KMS-11 (cell line): ENCODE measurements around the gene ARFGEF3.

Source experiments
- H2AFZ ChIP-seq: fragments of 200-600 bp; sonication (generic); 2 replicates; pipeline ENCODE4 v1.6.1; 2016; ENCODE audit warnings: antibody characterized with exemption, mixed run types, low read depth
- H3K27ac ChIP-seq: fragments of 200-600 bp; sonication (generic); 2 replicates; pipeline ENCODE4 v1.6.1; 2016; ENCODE audit warnings: mild to moderate bottlenecking, mixed run types
- H3K27me3 ChIP-seq: fragments of 200-600 bp; sonication (generic); 2 replicates; pipeline ENCODE4 v1.6.1; 2017; ENCODE audit warnings: mild to moderate bottlenecking, low read depth, mixed run types, moderate library complexity; ENCODE audit not compliant: insufficient read depth
- H3K36me3 ChIP-seq: fragments of 200-600 bp; sonication (generic); 2 replicates; pipeline ENCODE4 v1.6.1; 2017; ENCODE audit warnings: mild to moderate bottlenecking, mixed run types; ENCODE audit not compliant: insufficient read depth
- H3K4me1 ChIP-seq: fragments of 200-600 bp; sonication (generic); 2 replicates; pipeline ENCODE4 v1.6.1; 2016; ENCODE audit warnings: mild to moderate bottlenecking, low read depth, mixed run types; ENCODE audit not compliant: poor library complexity, severe bottlenecking
- H3K4me2 ChIP-seq: fragments of 200-600 bp; sonication (generic); 2 replicates; pipeline ENCODE4 v1.7.0; 2016; ENCODE audit warnings: mild to moderate bottlenecking, mixed run types
- H3K4me3 ChIP-seq: fragments of 200-600 bp; sonication (generic); IDR thresholded peaks from 2 replicates; pipeline ENCODE4 v1.6.1; 2017; ENCODE audit warnings: low read depth, low read length, mixed read lengths; ENCODE audit not compliant: insufficient read depth
- H3K79me2 ChIP-seq: fragments of 200-600 bp; sonication (generic); 2 replicates; pipeline ENCODE4 v1.6.1; 2016; ENCODE audit warnings: low read depth, mixed run types; ENCODE audit not compliant: insufficient read depth
- H3K9ac ChIP-seq: fragments of 200-600 bp; sonication (generic); 2 replicates; pipeline ENCODE4 v1.6.1; 2016; ENCODE audit warnings: mild to moderate bottlenecking, mixed run types
- H4K20me1 ChIP-seq: fragments of 200-600 bp; sonication (generic); 2 replicates; pipeline ENCODE4 v1.6.1; 2016; ENCODE audit warnings: mild to moderate bottlenecking, mixed run types; ENCODE audit not compliant: insufficient read depth
- CTCF ChIP-seq: fragments of 200-600 bp; sonication (generic); conservative IDR thresholded peaks from 2 replicates; pipeline ENCODE4 v1.6.1; 2017; ENCODE audit warnings: low read depth, mild to moderate bottlenecking, antibody characterized with exemption, low read length, moderate library complexity, mixed read lengths

ARFGEF3 gene

DNA sequence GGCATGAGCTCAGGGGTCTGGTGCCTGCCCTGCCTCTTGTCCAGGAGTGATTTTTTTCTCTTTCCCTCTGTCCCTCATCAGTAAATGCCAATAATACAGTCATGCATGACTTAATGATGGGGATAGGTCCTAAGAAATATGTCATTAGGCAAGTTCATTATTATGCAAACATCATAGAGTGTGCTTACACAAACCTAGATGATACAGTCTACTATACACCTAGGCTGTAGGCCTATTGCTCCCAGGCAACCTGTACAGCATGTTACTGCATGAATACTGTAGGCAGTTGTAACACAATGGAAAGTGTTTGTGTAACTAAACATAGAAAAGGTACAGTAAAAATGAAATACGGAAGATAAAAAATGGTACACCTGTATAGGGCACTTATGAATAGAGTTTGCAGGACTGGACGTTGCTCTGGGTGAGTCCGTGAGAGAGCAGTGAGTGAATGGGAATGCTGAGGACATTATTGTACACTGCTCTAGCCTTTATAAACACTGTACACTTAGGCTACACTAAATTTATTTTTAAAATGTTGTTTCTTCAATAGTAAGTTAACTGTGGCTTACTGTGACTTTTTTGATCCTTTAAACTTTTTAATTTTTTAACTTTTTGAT lies 34.5 kb downstream of the ARFGEF3 start:
- Histone ChIP-seq H3K4me2 (no peak overlapping the region), H2AFZ (no peak overlapping the region), H3K79me2 (no peaks in the 10 kb centered on the region), H3K4me3 (no peak overlapping the region), H3K27me3 (no peaks in the 10 kb centered on the region), H3K9ac (no peak overlapping the region), H3K27ac (no peak overlapping the region), H3K4me1 (no peaks in the 10 kb centered on the region), H3K36me3 (no peaks in the 10 kb centered on the region), H4K20me1 (no peaks in the 10 kb centered on the region)
- TF ChIP-seq CTCF = no peak

- no peak for TF ChIP-seq CTCF
Measured at GRCh38 chr6:138197570-138197969, 35.8 kb downstream of the ARFGEF3 start.

DNA sequence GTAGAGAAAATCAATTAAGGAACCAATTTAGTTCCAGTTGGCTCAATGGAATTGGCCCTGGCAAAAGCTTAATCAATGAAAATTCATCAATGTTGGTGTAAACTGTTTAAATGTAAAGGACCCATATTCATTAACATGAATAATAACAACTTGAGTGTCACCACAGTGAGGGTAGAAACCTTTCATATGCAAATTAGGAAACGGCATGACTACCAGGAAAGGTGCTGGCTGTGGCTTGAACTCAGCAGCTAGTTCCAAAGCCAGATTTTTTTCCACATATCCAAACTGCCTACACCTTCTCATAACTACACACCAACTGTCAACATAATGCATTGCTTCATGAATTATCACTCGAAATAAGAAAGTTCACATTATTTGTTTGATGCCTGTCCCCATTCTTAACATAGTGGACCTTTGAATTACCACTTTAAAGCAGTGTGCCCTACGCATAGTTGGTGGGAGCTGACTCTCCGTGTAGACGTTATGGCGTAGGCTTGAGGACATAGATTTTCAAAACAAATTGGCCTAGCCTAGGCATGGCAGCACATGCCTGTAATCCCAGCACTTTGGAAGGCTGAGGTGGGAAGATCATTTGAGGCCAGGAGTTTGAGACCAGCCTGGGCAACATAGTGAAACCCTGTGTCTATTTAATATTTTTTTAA lies 36.8 kb downstream of the ARFGEF3 start:
- no peak overlapping the region for H2AFZ ChIP-seq
- TF ChIP-seq CTCF = no peak
- H3K4me2 ChIP-seq = no peak overlapping the region
- H4K20me1 ChIP-seq = no peaks in the 10 kb centered on the region
- H3K36me3 ChIP-seq = no peaks in the 10 kb centered on the region
- H3K9ac ChIP-seq = no peak overlapping the region
- no peak overlapping the region for H3K27ac ChIP-seq
- no peaks in the 10 kb centered on the region for H3K27me3 ChIP-seq
- H3K4me3 ChIP-seq = no peak overlapping the region
- H3K79me2 ChIP-seq = no peaks in the 10 kb centered on the region
- H3K4me1 ChIP-seq = no peaks in the 10 kb centered on the region

More at GRCh38 chr6:138197570-138197969, 35.8 kb downstream of the ARFGEF3 start:
- Histone ChIP-seq H3K4me2 (no peak overlapping the region), H2AFZ (no peak overlapping the region), H3K79me2 (no peaks in the 10 kb centered on the region), H3K4me1 (no peaks in the 10 kb centered on the region), H4K20me1 (no peaks in the 10 kb centered on the region), H3K4me3 (no peak overlapping the region), H3K36me3 (no peaks in the 10 kb centered on the region), H3K27ac (no peak overlapping the region), H3K9ac (no peak overlapping the region), H3K27me3 (no peaks in the 10 kb centered on the region)

- no peaks in the 10 kb centered on the region for H4K20me1 ChIP-seq
Measured at GRCh38 chr6:138201836-138202235, 40.1 kb downstream of the ARFGEF3 start.

More at GRCh38 chr6:138201836-138202235, 40.1 kb downstream of the ARFGEF3 start:
- no peaks in the 10 kb centered on the region for H3K4me1 ChIP-seq
- no peak overlapping the region for H3K9ac ChIP-seq
- no peaks in the 10 kb centered on the region for H3K79me2 ChIP-seq
- H3K27ac ChIP-seq = no peak overlapping the region
- H3K36me3 ChIP-seq = no peaks in the 10 kb centered on the region
- no peaks in the 10 kb centered on the region for H3K27me3 ChIP-seq
- H2AFZ ChIP-seq = no peak overlapping the region
- no peak overlapping the region for H3K4me2 ChIP-seq
- no peak for TF ChIP-seq CTCF
- H3K4me3 ChIP-seq = no peak overlapping the region
